CD8-positive, alpha-beta memory T cell (primary cell): Measurements from ENCODE around the gene C20orf96. TPM values are rescaled to one million over a fixed set of nuclear protein-coding genes. Genes with fewer than 3 reads are reported as not detected.
A peak's percentile ranks its signal among the peaks of the same experiment; 100 is the strongest.

Experiments used
- CTCF ChIA-PET: fragments of 350-600 bp; sonication (Branson Sonifier 250); formaldehyde crosslinking; loops from one replicate; lab custom pipeline; 2021; ENCODE audit warnings: antibody characterized with exemption; lab: Charles Lee
- POLR2A ChIA-PET: fragments of 350-600 bp; sonication (Branson Sonifier 250); formaldehyde crosslinking; loops from one replicate; lab custom pipeline; 2021; ENCODE audit warnings: antibody characterized with exemption; lab: Charles Lee
- DNase-seq, 5 donors: peaks; one replicate each; pipeline versions ENCODE4 v3.0.0 to v3.0.0-alpha.2; 2020 to 2022; ENCODE audit warnings: mixed read lengths in 1 of 5
- H3K27ac ChIP-seq: one replicate; pipeline ENCODE4 v1.7.0; 2013; ENCODE audit warnings: low read depth, mild to moderate bottlenecking, low read length, moderate library complexity
- H3K27me3 ChIP-seq: 2 replicates; pipeline ENCODE4 v1.7.0; 2013; ENCODE audit warnings: low read length, mild to moderate bottlenecking; ENCODE audit not compliant: insufficient read depth, poor library complexity, severe bottlenecking
- H3K36me3 ChIP-seq: 2 replicates; pipeline ENCODE4 v1.7.0; 2013; ENCODE audit warnings: mild to moderate bottlenecking, low read length, moderate library complexity; ENCODE audit not compliant: insufficient read depth
- H3K4me1 ChIP-seq: 2 replicates; pipeline ENCODE4 v1.7.0; 2013; ENCODE audit warnings: mild to moderate bottlenecking, low read length, moderate library complexity; ENCODE audit not compliant: insufficient read depth
- H3K4me3 ChIP-seq: 2 replicates; pipeline ENCODE4 v1.7.0; 2013; ENCODE audit warnings: mild to moderate bottlenecking, low read length
- H3K9me3 ChIP-seq: 2 replicates; pipeline ENCODE4 v1.7.0; 2013; ENCODE audit warnings: mild to moderate bottlenecking, low read length
- H3K27ac Mint-ChIP-seq, 8 donors: one replicate each; pipeline ENCODE4 v1.8.0; 2020 to 2021; ENCODE audit warnings: mixed read lengths in 8 of 8, mild to moderate bottlenecking in 6 of 8, inconsistent platforms in 3 of 8, moderate library complexity in 3 of 8
- H3K27me3 Mint-ChIP-seq, 2 donors: one replicate each; pipeline ENCODE4 v1.8.0; 2020 to 2021; ENCODE audit warnings: mixed read lengths in 2 of 2, mild to moderate bottlenecking in 1 of 2, moderate library complexity in 1 of 2
- H3K36me3 Mint-ChIP-seq, 3 donors: one replicate each; pipeline ENCODE4 v1.8.0; 2020 to 2021; ENCODE audit warnings: mixed read lengths in 3 of 3, inconsistent platforms in 1 of 3, mild to moderate bottlenecking in 1 of 3
- H3K4me1 Mint-ChIP-seq, 3 donors: one replicate each; pipeline ENCODE4 v1.8.0; 2020 to 2021; ENCODE audit warnings: mixed read lengths in 3 of 3, inconsistent platforms in 1 of 3, mild to moderate bottlenecking in 1 of 3
- H3K4me3 Mint-ChIP-seq, 7 donors: one replicate each; pipeline ENCODE4 v1.8.0; 2020 to 2021; ENCODE audit warnings: mixed read lengths in 7 of 7, mild to moderate bottlenecking in 6 of 7, moderate library complexity in 4 of 7, inconsistent platforms in 2 of 7
- H3K9me3 Mint-ChIP-seq, 5 donors: one replicate each; pipeline ENCODE4 v1.8.0; 2020 to 2022; ENCODE audit warnings: mixed read lengths in 5 of 5, mild to moderate bottlenecking in 3 of 5, moderate library complexity in 2 of 5, inconsistent platforms in 1 of 5
- polyA plus RNA-seq: library from polyadenylated mRNA; unstranded; fragments of 300-500 nt; fragmentation: Illumina TruSeq; gene quantifications from one replicate; pipeline ENCODE4 v1.2.3, GENCODE V29; 2021
- total RNA-seq, 2 experiments: library from RNA; stranded (reverse); gene quantifications; one replicate each; pipeline ENCODE4 v1.2.3, GENCODE V29; 2021

The C20orf96 gene
- total and polyA plus RNA-seq, 3 experiments from 2014 or later, result 0.46 to 4.3 (median 3.7) TPM

DNA sequence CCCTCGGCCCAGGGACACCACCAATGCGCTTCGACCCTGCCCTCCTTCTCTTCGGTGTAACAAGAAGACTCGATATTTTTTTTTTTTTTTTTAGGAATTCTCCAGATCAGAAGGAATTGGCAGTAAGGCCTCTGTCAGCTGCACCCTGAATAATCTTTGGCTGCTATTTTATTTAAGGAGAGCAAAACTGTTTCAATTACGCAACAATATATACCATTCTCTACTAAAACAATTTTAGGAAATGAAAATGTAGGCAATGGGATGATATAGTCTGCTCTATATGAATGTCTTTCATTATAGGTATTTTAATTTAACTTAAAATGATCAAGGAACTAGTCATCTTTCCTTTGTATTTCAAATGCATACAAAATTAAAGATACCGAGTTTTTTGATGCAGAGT, 20.1 kb upstream of the C20orf96 start:
- no peak for DNase-seq
- CTCF ChIA-PET, result interaction anchor here (1.1 to 1.2 kb wide), 2 partner anchors 14 to 20 kb away, joined by 3 to 4 read pairs; no protein-coding TSS in a partner anchor
- peak overlapping the region in 3 of 8 donors; percentile 51 to 73 (median 52) for H3K27ac Mint-ChIP-seq
- no peaks in the 10 kb centered on the region for H3K36me3 ChIP-seq
- POLR2A ChIA-PET, result interaction anchor here (0.7 to 0.9 kb wide), 3 partner anchors 9 to 597 kb away, joined by 5 to 7 read pairs (median 5); no protein-coding TSS in a partner anchor
- peak overlapping the region; percentile 34 for H3K4me3 ChIP-seq
- H3K9me3 Mint-ChIP-seq, result no peaks in the 10 kb centered on the region
- H3K27me3 Mint-ChIP-seq, result no peaks in the 10 kb centered on the region
- H3K27me3 ChIP-seq, result no peaks in the 10 kb centered on the region
- peaks cover 11% of the 10 kb centered on the region for H3K4me1 ChIP-seq
- no peaks in the 10 kb centered on the region for H3K9me3 ChIP-seq
- H3K4me1 Mint-ChIP-seq, result peaks cover 9 to 14% (median 10%) of the 10 kb centered on the region in 3 donors
- H3K36me3 Mint-ChIP-seq, result no peaks in the 10 kb centered on the region
- H3K27ac ChIP-seq, result no peak overlapping the region
- peak overlapping the region in 6 of 7 donors; percentile 55 to 75 (median 67) for H3K4me3 Mint-ChIP-seq

DNA sequence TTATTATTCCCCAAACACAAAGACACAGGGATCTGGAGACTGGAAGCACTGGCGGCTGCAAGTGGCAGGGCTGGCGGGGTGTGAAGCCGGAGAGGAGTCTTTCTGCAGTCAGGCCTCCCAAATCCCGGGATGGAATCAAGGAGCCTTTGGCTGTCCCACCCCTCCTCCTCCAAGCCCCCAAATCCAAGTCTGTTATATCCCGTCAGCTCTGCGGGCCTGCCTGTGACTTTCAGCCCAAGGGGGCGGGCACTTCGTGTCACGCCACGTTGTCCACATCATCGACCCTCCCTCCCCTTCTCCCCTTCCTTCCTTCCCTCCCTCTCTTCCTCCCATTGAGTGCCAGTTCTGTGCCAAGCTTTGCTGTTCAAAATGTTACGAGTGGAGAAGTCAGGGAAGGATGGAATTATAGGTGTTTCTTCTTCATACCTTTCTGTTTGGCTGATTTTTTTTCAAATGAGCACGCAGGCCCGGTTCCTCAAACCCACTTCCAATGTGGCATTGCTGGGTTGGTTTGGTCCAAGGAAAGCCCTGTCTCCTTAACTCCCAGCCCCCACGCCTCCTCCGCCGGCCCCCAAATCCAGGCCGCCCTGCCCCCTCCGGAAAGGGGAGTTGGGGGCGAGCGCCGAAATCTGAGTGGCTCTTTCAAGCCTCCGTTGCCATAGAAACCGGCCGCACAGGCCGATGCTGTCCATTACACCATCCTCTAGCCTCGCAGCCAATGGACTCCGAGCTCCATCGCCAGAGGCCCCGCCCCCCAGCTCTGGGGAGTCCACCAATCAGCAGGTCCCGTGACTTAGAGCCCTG, 19.5 kb upstream of the C20orf96 start:
- no peaks in the 10 kb centered on the region for H3K9me3 Mint-ChIP-seq
- Histone ChIP-seq H3K27ac (no peak overlapping the region), H3K36me3 (no peaks in the 10 kb centered on the region), H3K27me3 (no peaks in the 10 kb centered on the region), H3K4me3 (peak overlapping the region; percentile 34), H3K4me1 (peaks cover 11% of the 10 kb centered on the region), H3K9me3 (no peaks in the 10 kb centered on the region)
- H3K4me1 Mint-ChIP-seq, result peaks cover 9 to 14% (median 10%) of the 10 kb centered on the region in 3 donors
- H3K27ac Mint-ChIP-seq, result peak overlapping the region in 5 of 8 donors; percentile 31 to 73 (median 52)
- CTCF ChIA-PET, result interaction anchor here (1.1 to 1.2 kb wide), 3 partner anchors 12 to 20 kb away, joined by 3 to 4 read pairs (median 3); no protein-coding TSS in a partner anchor
- POLR2A ChIA-PET, result interaction anchor here (0.7 to 0.9 kb wide), 4 partner anchors 8 to 598 kb away, joined by 3 to 7 read pairs (median 5); no protein-coding TSS in a partner anchor
- H3K4me3 Mint-ChIP-seq, result peak overlapping the region in 6 of 7 donors; percentile 55 to 75 (median 67)
- no peaks in the 10 kb centered on the region for H3K36me3 Mint-ChIP-seq
- peak; percentile 25 to 82 (median 64) for DNase-seq
- H3K27me3 Mint-ChIP-seq, result no peaks in the 10 kb centered on the region

DNA sequence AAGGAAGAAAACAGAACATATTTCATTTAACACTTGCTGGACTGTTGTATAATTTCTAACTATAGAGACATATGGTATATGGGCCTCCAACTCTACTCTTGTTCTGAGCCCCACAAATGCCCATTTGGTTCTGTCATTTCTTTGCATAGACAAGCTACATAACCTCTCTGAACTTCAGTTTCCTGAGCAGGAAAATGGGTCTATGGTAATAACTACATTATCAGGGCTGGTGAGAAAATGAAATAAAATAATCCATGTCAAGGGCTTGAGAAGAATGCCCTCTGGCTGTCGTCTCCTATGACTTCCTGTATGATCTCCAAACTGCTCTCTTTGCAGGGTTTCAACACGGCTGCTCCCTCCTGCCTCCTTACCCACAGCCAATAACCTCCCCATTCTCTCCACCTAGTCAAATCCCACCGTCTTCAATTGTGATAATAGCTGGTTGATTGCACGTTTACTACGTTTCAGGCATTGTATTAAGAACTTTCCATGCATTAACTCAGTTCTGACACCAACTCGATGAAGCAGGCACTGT, 18.8 kb upstream of the C20orf96 start:
- peak overlapping the region in 2 of 8 donors; percentile 7 to 47 for H3K27ac Mint-ChIP-seq
- Histone ChIP-seq H3K36me3 (no peaks in the 10 kb centered on the region), H3K9me3 (no peaks in the 10 kb centered on the region), H3K4me1 (peaks cover 11% of the 10 kb centered on the region), H3K4me3 (no peak overlapping the region), H3K27me3 (no peaks in the 10 kb centered on the region), H3K27ac (no peak overlapping the region)
- DNase-seq, result no peak
- POLR2A ChIA-PET, result interaction anchor here (0.9 kb wide), 1 partner anchor 11 kb away, joined by 3 read pairs; no protein-coding TSS in a partner anchor
- no peaks in the 10 kb centered on the region for H3K27me3 Mint-ChIP-seq
- no peaks in the 10 kb centered on the region for H3K36me3 Mint-ChIP-seq
- CTCF ChIA-PET, result interaction anchor here (1.2 kb wide), 2 partner anchors 11 to 21 kb away, joined by 3 read pairs; no protein-coding TSS in a partner anchor
- peak overlapping the region in 2 of 7 donors; percentile 16 to 20 for H3K4me3 Mint-ChIP-seq
- peaks cover 9 to 14% (median 10%) of the 10 kb centered on the region in 3 donors for H3K4me1 Mint-ChIP-seq
- no peaks in the 10 kb centered on the region for H3K9me3 Mint-ChIP-seq

DNA sequence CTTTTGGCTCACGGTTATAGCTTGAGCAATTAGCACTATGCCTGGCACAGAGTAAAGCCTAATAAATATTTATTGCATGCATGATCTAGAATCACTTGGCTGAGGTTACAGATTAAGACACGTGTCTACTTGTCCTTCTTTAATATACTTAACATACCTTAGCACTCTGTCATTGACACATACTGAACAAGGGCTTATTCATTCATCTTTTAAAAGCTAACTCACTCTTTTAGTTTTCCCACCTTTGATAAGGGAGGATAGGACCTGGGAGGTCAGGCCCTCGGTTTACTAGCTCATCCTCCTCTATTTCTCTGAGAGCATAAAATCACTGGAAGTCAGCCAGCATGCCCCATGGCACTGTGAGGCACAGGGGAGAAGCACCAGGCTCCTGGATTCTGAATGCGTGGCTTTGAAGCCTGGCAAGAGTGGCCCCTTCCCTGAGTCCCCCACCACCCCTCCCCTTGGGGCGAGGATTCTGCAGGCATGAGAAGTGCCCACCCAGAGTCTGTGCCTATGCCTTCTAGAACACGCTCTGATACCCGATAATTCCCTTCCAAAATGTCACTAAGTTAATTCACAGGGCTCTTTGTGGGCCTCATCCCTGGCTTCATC, 18.0 kb upstream of the C20orf96 start:
- Mint-ChIP-seq H3K4me1 (peaks cover 9 to 14% (median 10%) of the 10 kb centered on the region in 3 donors), H3K27ac (peak overlapping the region in 2 of 8 donors; percentile 48 to 56), H3K27me3 (no peaks in the 10 kb centered on the region), H3K36me3 (no peaks in the 10 kb centered on the region), H3K4me3 (no peak overlapping the region), H3K9me3 (no peaks in the 10 kb centered on the region)
- Histone ChIP-seq H3K36me3 (no peaks in the 10 kb centered on the region), H3K4me3 (no peak overlapping the region), H3K4me1 (peaks cover 11% of the 10 kb centered on the region), H3K9me3 (no peaks in the 10 kb centered on the region), H3K27ac (no peak overlapping the region), H3K27me3 (no peaks in the 10 kb centered on the region)
- no peak for DNase-seq
- ChIA-PET CTCF (no interaction called here), POLR2A (no interaction called here)

DNA sequence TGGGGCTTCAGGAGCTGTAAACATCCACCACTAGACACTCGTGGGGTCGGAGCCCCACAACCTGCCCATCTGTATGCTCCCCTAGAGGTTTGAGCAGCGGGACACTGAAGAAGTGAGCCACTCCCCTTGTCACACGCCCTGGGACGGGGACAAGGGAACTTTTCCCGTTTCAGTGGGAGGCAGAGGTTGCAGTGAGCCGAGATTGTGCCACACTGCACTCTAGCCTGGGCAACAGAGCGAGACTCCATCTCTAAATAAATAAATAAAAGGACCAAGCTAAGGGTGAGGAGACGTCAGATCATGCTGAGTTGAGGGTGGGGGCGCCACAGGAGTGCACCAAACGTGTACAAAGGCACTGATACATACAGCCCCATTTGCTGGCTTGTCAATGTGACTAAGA, 15.2 kb upstream of the C20orf96 start:
- peaks cover 14 to 17% (median 14%) of the 10 kb centered on the region in 3 donors for H3K4me1 Mint-ChIP-seq
- H3K4me3 Mint-ChIP-seq, result no peak overlapping the region
- H3K36me3 Mint-ChIP-seq, result peaks cover 0 to 4% (median 2%) of the 10 kb centered on the region in 3 donors
- no peak overlapping the region for H3K4me3 ChIP-seq
- no peak overlapping the region for H3K27ac Mint-ChIP-seq
- no peaks in the 10 kb centered on the region for H3K9me3 ChIP-seq
- H3K27me3 Mint-ChIP-seq, result no peaks in the 10 kb centered on the region
- H3K27me3 ChIP-seq, result no peaks in the 10 kb centered on the region
- H3K36me3 ChIP-seq, result no peaks in the 10 kb centered on the region
- CTCF ChIA-PET, result interaction anchor here (1.0 to 1.2 kb wide), 3 partner anchors 16 to 39 kb away, joined by 3 to 4 read pairs (median 3); no protein-coding TSS in a partner anchor
- no peak overlapping the region for H3K27ac ChIP-seq
- peaks cover 11% of the 10 kb centered on the region for H3K4me1 ChIP-seq
- POLR2A ChIA-PET, result no interaction called here
- no peaks in the 10 kb centered on the region for H3K9me3 Mint-ChIP-seq
- DNase-seq, result no peak

DNA sequence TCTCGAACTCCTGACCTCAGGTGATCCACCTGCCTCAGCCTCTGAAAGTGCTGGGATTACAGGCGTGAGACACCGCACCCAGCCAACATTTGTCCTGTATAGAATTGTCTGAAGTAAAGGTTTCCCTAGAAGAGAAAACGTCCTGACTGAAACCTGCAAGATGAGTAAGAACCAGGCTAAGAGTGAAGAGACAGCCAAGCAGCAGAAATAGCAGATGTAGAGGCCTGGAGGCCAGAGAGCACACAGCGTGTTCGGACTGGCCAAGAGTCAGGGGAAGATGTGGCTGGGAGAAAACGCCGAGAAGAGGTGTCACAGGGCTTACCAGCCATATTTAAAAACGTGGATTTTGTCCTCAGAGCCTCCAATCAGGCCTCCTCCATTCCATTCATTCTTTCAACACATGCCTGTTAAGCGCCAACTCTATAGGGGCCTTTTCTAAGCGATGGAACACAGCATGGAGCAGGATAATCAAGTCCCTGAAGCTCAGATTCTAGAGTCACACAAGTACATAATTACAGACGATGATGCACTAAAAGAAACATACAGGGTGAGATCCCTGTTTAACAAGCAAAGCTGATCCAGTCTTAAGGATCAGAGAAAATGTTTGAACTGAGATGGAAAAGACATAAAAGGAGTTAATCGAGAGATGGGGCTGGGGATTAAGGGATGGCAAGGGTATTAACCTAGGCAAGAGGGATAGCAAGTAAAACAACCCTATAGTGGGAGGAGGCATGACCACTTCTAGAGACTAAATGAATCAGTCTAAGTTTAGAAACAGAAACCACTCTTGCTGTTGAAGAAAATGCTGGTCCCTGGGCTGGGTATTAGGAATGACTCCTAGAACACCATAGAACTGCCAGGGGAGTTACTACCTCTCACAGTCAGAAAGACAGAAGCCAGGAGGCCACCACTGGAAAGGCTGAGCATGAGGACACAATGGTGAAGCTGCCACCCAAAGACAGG, 11.6 kb upstream of the C20orf96 start:
- POLR2A ChIA-PET, result interaction anchor here (0.6 kb wide), 1 partner anchor 8 kb away, joined by 5 read pairs; no protein-coding TSS in a partner anchor
- Histone ChIP-seq H3K4me3 (no peak overlapping the region), H3K27me3 (no peaks in the 10 kb centered on the region), H3K9me3 (no peaks in the 10 kb centered on the region), H3K27ac (no peak overlapping the region), H3K36me3 (peaks cover 6% of the 10 kb centered on the region), H3K4me1 (peaks cover 16% of the 10 kb centered on the region)
- no peak overlapping the region for H3K4me3 Mint-ChIP-seq
- peaks cover 28 to 33% (median 29%) of the 10 kb centered on the region in 3 donors for H3K4me1 Mint-ChIP-seq
- H3K9me3 Mint-ChIP-seq, result peaks cover 0 to 3% (median 0%) of the 10 kb centered on the region in 5 donors
- CTCF ChIA-PET, result interaction anchor here (1.3 to 1.4 kb wide), 2 partner anchors 22 to 36 kb away, joined by 3 read pairs; no protein-coding TSS in a partner anchor
- no peak for DNase-seq
- H3K27ac Mint-ChIP-seq, result peak overlapping the region in 4 of 8 donors; percentile 3 to 88 (median 60)
- peaks cover 0 to 20% (median 2%) of the 10 kb centered on the region in 3 donors for H3K36me3 Mint-ChIP-seq
- H3K27me3 Mint-ChIP-seq, result peaks cover 0 to 2% of the 10 kb centered on the region in 2 donors
